T-cell (primary cell): ENCODE results near the gene TK2. TPM values are rescaled to one million over a fixed set of nuclear protein-coding genes. Genes with fewer than 3 reads are reported as not detected.

Source experiments
- ATAC-seq, 4 experiments: fragments of 200-7000 bp in 3 of 4; fragments of 150-1000 bp in 1 of 4; cut with Tn5 transposase; replicated peaks in 1 of 4; 1 replicate in 3 of 4; 2 replicates in 1 of 4; pipeline ENCODE4 v1.10.0; 2021; ENCODE audit warnings: moderate library complexity in 3 of 4, mild to moderate bottlenecking in 2 of 4, moderate number of reproducible peaks in 1 of 4
- CTCF ChIA-PET, 2 donors: fragments of 300-600 bp; sonication (Branson Sonifier 250); formaldehyde crosslinking; loops; one replicate each; lab custom pipeline; 2022; ENCODE audit warnings: antibody characterized with exemption in 2 of 2; lab: Charles Lee
- POLR2A ChIA-PET, 2 donors: fragments of 300-600 bp; sonication (Branson Sonifier 250); formaldehyde crosslinking; loops; one replicate each; lab custom pipeline; 2022; ENCODE audit warnings: antibody characterized with exemption in 2 of 2; lab: Charles Lee
- DNase-seq, 35 experiments: peaks; one replicate each; pipeline versions ENCODE4 v3.0.0 to v3.0.0-alpha.2; 2013 to 2023
- H3K27ac ChIP-seq: one replicate; pipeline ENCODE4 v1.5.1; 2013; ENCODE audit warnings: low read length
- H3K27me3 ChIP-seq, 2 experiments: replicated peaks in 1 of 2; 1 replicate in 1 of 2; 2 replicates in 1 of 2; pipeline versions ENCODE4 v1.6.1 to v1.7.0; 2013; ENCODE audit warnings: low read length in 1 of 2, mixed read lengths in 1 of 2; ENCODE audit not compliant: control insufficient read depth in 2 of 2, insufficient read depth in 2 of 2; ENCODE audit errors: extremely low read depth in 1 of 2
- H3K36me3 ChIP-seq, 2 donors: 1 replicate in 1 of 2; 2 replicates in 1 of 2; pipeline versions ENCODE4 v1.6.1 to v1.7.0; 2013; ENCODE audit warnings: low read length in 1 of 2; ENCODE audit not compliant: control insufficient read depth in 2 of 2, insufficient read depth in 1 of 2; ENCODE audit errors: extremely low read depth in 1 of 2
- H3K4me1 ChIP-seq, 2 experiments: 1 replicate in 1 of 2; 2 replicates in 1 of 2; pipeline versions ENCODE4 v1.6.1 to v1.7.0; 2013; ENCODE audit warnings: low read length in 2 of 2, mixed read lengths in 1 of 2; ENCODE audit not compliant: insufficient read depth in 2 of 2, control insufficient read depth in 1 of 2; ENCODE audit errors: extremely low read depth in 1 of 2
- H3K4me3 ChIP-seq, 2 donors: 1 replicate in 1 of 2; 2 replicates in 1 of 2; pipeline versions ENCODE4 v1.5.1 to v1.7.0; 2013; ENCODE audit warnings: mild to moderate bottlenecking in 2 of 2, low read length in 1 of 2, moderate library complexity in 1 of 2; ENCODE audit not compliant: control insufficient read depth in 1 of 2; ENCODE audit errors: extremely low read depth in 1 of 2
- H3K9me3 ChIP-seq: 2 replicates; pipeline ENCODE4 v1.7.0; 2013
- H3K27ac Mint-ChIP-seq, 2 donors: one replicate each; pipeline ENCODE4 v1.8.0; 2020 to 2021; ENCODE audit warnings: mild to moderate bottlenecking in 2 of 2, mixed read lengths in 2 of 2
- H3K27me3 Mint-ChIP-seq, 2 donors: one replicate each; pipeline ENCODE4 v1.8.0; 2021 to 2022; ENCODE audit warnings: mixed read lengths in 2 of 2
- H3K36me3 Mint-ChIP-seq: one replicate; pipeline ENCODE4 v1.8.0; 2021; ENCODE audit warnings: mixed read lengths
- H3K4me1 Mint-ChIP-seq, 3 donors: one replicate each; pipeline ENCODE4 v1.8.0; 2020 to 2022; ENCODE audit warnings: mixed read lengths in 3 of 3, mild to moderate bottlenecking in 1 of 3
- H3K4me3 Mint-ChIP-seq, 3 donors: one replicate each; pipeline ENCODE4 v1.8.0; 2020 to 2022; ENCODE audit warnings: mild to moderate bottlenecking in 3 of 3, mixed read lengths in 3 of 3, moderate library complexity in 3 of 3
- H3K9me3 Mint-ChIP-seq, 3 donors: one replicate each; pipeline ENCODE4 v1.8.0; 2020 to 2022; ENCODE audit warnings: mixed read lengths in 3 of 3
- WGBS: methylation state at CpG from one replicate; pipeline ENCODE4 v1.1.5; 2013; ENCODE audit warnings: missing lambda C conversion rate; ENCODE audit not compliant: insufficient coverage; 5-methylcytosine and 5-hydroxymethylcytosine counted together
- total RNA-seq, 35 experiments: library from RNA in 6 of 35; stranded (reverse) in 6 of 35; fragments of 120-200 nt in 1 of 35; gene quantifications; one replicate each; pipeline versions ENCODE4 v1.2.1 to v1.2.4 and lab custom pipeline; 2013 to 2026

TK2 gene
- total RNA-seq, 5 donors from 2014 or later (not counting 1 experiment from before 2014, with no cell fraction given) = 4.6 to 10.8 (median 8.4) TPM

- POLR2A ChIA-PET = no interaction called here
- Histone ChIP-seq H3K4me3 (no peak overlapping the region), H3K4me1 (no peaks in the 10 kb centered on the region), H3K9me3 (no peaks in the 10 kb centered on the region), H3K27me3 (peaks cover 0 to 2% of the 10 kb centered on the region in 2 experiments), H3K27ac (no peak overlapping the region), H3K36me3 (no peaks in the 10 kb centered on the region)
- Mint-ChIP-seq H3K27ac (no peak overlapping the region), H3K27me3 (no peaks in the 10 kb centered on the region), H3K4me1 (no peaks in the 10 kb centered on the region), H3K9me3 (no peaks in the 10 kb centered on the region), H3K4me3 (no peak overlapping the region), H3K36me3 (no peaks in the 10 kb centered on the region)
- 100% methylated on average over 1 of the region's 2 CpGs for WGBS
- ATAC-seq = no peak
- DNase-seq = peak in 2 of 35 experiments; percentile 4 to 5
- CTCF ChIA-PET = no interaction called here
Observed at GRCh38 chr16:66494916-66495315, 55.0 kb downstream of the TK2 start.

DNA sequence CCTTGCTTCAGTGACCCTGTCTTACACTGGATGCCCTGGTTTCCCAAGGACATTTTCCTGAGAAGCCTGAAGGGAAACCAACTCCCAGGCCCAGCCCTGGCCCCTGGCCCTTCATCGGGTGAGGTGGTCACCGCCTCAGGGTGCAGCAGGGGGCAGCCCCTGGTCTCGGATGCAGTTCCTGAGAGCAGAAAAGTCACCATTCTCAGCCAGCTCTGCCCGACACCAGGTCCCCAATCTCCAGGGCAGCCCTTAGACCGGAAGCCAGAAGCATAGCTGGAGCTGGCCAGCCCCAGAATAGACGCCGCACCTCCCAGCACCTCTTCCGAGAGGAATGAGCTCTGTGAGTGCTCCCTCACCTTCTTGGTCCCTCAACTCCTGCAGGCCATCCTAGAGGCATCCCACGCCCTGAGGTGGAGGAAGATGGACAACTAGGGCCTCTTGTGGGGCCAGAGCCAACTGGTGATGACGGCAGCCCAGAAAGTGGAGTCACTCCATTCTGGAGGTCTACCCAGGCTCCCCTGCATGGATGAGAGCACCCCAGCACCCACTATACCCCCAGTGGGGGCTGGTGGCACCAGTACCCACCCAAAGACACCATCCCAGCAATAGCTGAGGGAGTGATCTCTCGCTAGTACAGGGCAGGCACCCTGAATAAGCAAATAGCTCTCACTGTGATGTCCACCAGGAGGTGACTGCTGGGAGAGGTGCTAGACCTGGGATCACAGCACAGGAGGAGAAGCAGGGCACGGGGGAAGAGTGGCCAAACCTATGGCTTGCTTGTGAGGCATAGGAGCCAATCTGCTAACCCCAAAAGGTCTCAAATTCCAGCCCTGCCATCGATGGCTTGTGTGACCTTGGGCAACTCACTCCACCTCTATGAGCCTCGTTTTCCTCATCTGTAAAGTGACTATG lies 56.2 kb downstream of the TK2 start:
- WGBS = 89% methylated on average over 9 of the region's 14 CpGs
- Mint-ChIP-seq H3K4me3 (no peak overlapping the region), H3K27me3 (no peaks in the 10 kb centered on the region), H3K36me3 (no peaks in the 10 kb centered on the region), H3K4me1 (no peaks in the 10 kb centered on the region), H3K27ac (no peak overlapping the region), H3K9me3 (no peaks in the 10 kb centered on the region)
- ATAC-seq (no peak), DNase-seq (peak in 1 of 35 experiments; percentile 14)
- Histone ChIP-seq H3K4me1 (no peaks in the 10 kb centered on the region), H3K27ac (no peak overlapping the region), H3K27me3 (peaks cover 0 to 2% of the 10 kb centered on the region in 2 experiments), H3K4me3 (no peak overlapping the region), H3K9me3 (no peaks in the 10 kb centered on the region), H3K36me3 (no peaks in the 10 kb centered on the region)
- POLR2A ChIA-PET = no interaction called here
- CTCF ChIA-PET = no interaction called here

- Mint-ChIP-seq H3K4me3 (no peak overlapping the region), H3K36me3 (no peaks in the 10 kb centered on the region), H3K4me1 (no peaks in the 10 kb centered on the region), H3K9me3 (no peaks in the 10 kb centered on the region), H3K27me3 (no peaks in the 10 kb centered on the region), H3K27ac (no peak overlapping the region)
- Histone ChIP-seq H3K36me3 (no peaks in the 10 kb centered on the region), H3K9me3 (no peaks in the 10 kb centered on the region), H3K4me1 (no peaks in the 10 kb centered on the region), H3K27ac (no peak overlapping the region), H3K27me3 (peaks cover 0 to 2% of the 10 kb centered on the region in 2 experiments), H3K4me3 (no peak overlapping the region)
- ChIA-PET CTCF (interaction anchor here in 1 of 2 donors (0.6 kb wide), 1 partner anchor 694 kb away, joined by 3 read pairs; no protein-coding TSS in a partner anchor), POLR2A (no interaction called here)
- DNase-seq = no peak
- ATAC-seq = no peak
- 97% methylated on average over 6 of the region's 7 CpGs for WGBS
Observed at GRCh38 chr16:66491716-66492064, 58.2 kb downstream of the TK2 start.

DNA sequence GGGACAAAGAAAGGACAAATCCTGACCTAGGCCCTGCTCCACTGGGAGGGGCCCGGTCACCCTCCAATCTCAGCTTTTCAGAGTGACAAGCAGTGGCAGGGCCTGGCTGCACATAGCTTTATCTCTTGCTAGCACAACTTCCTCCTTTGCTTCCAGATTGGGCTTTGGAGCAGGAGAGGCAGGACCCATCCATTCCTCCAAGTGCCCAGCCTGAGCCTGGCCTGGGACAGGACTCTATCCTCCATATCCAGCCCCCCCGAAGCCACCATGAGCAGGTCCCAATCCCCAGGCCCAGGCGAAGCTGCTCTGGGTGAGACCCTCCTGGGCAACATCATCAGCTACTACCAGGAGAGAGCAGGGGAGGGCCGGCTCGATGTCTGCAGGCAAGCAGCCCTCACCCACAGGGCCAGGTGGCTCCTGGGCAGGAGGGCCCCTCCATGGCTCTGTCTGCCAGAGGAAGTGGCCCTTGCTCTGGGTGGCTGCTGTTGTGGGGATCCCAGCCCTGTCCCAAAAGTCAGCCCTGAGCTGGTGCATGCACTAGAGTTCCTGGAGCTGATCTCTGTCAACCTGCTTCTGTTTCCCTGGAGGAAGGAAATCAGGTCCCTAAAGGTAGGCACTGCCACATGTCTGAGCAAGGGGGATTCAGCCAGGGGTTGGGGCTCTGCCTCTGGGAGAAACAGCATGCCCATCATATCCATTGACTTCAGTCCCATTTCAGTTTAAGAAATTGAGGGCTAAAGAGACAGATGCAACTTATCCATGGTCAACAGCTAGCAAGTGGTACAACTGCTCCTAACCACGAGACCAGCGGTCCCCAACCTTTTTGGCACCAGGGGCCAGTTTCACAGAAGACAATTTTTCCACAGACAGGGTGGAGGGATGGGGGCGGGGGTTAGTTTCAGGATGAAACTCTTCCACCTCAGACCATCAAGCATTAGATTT lies 58.9 kb downstream of the TK2 start:
- Mint-ChIP-seq H3K9me3 (no peaks in the 10 kb centered on the region), H3K4me1 (no peaks in the 10 kb centered on the region), H3K4me3 (no peak overlapping the region), H3K27ac (no peak overlapping the region), H3K27me3 (no peaks in the 10 kb centered on the region), H3K36me3 (no peaks in the 10 kb centered on the region)
- no peak for ATAC-seq
- H3K4me1 ChIP-seq = no peaks in the 10 kb centered on the region
- H3K9me3 ChIP-seq = no peaks in the 10 kb centered on the region
- H3K27me3 ChIP-seq = peaks cover 0 to 2% of the 10 kb centered on the region in 2 experiments
- H3K36me3 ChIP-seq = no peaks in the 10 kb centered on the region
- H3K4me3 ChIP-seq = no peak overlapping the region
- POLR2A ChIA-PET = no interaction called here
- no peak overlapping the region for H3K27ac ChIP-seq
- CTCF ChIA-PET = no interaction called here
- DNase-seq = no peak
- WGBS = 66% methylated on average over 3 of the region's 8 CpGs

DNA sequence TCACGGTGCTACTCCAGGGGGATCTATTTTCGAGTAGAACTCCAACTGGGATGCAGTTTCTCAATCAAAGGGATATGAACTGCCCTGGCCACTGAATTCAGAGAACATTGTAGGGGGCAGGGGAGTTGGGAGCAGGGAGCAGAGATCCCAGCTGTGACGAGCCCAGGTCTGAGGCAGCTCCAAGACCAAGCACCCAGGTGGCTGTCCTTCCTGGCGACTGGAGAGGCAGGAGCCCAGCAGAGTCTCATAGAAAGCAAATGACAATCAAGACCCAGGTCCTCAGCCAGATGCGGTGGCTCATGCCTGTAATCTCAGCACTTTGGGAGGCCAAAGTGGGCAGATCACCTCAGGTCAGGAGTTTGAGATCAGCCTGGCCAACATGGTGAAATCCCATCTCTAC lies 60.1 kb downstream of the TK2 start:
- CTCF ChIA-PET = no interaction called here
- no peaks in the 10 kb centered on the region for H3K4me1 Mint-ChIP-seq
- POLR2A ChIA-PET = no interaction called here
- H3K9me3 Mint-ChIP-seq = no peaks in the 10 kb centered on the region
- no peak overlapping the region for H3K27ac Mint-ChIP-seq
- no peak overlapping the region for H3K27ac ChIP-seq
- H3K27me3 ChIP-seq = no peaks in the 10 kb centered on the region
- no peak overlapping the region for H3K4me3 Mint-ChIP-seq
- no peak overlapping the region for H3K4me3 ChIP-seq
- ATAC-seq (no peak), DNase-seq (no peak)
- H3K9me3 ChIP-seq = no peaks in the 10 kb centered on the region
- no peaks in the 10 kb centered on the region for H3K36me3 ChIP-seq
- H3K36me3 Mint-ChIP-seq = no peaks in the 10 kb centered on the region
- H3K4me1 ChIP-seq = no peaks in the 10 kb centered on the region
- WGBS = 91% methylated on average over 5 of the region's 5 CpGs
- no peaks in the 10 kb centered on the region for H3K27me3 Mint-ChIP-seq

- ChIA-PET CTCF (no interaction called here), POLR2A (no interaction called here)
- peaks cover 0 to under 1% (median 0%) of the 10 kb centered on the region in 3 donors for H3K4me1 Mint-ChIP-seq
- H3K36me3 Mint-ChIP-seq = no peaks in the 10 kb centered on the region
- Histone ChIP-seq H3K27ac (no peak overlapping the region), H3K36me3 (no peaks in the 10 kb centered on the region), H3K4me1 (peaks cover 0 to under 1% of the 10 kb centered on the region in 2 experiments), H3K27me3 (peaks cover 0 to 3% of the 10 kb centered on the region in 2 experiments), H3K9me3 (no peaks in the 10 kb centered on the region), H3K4me3 (no peak overlapping the region)
- H3K9me3 Mint-ChIP-seq = no peaks in the 10 kb centered on the region
- ATAC-seq (no peak), DNase-seq (no peak)
- H3K27ac Mint-ChIP-seq = no peak overlapping the region
- no peak overlapping the region for H3K4me3 Mint-ChIP-seq
- 67% methylated on average over 2 of the region's 2 CpGs for WGBS
- H3K27me3 Mint-ChIP-seq = no peaks in the 10 kb centered on the region
Observed at GRCh38 chr16:66489385-66489784, 60.5 kb downstream of the TK2 start.
